Choroid plexus epithelial cell (primary cell): ENCODE data around the gene DRC7.

ENCODE experiments used
- DNase-seq: peaks from one replicate; pipeline ENCODE4 v3.0.0-alpha.2; 2010; ENCODE audit warnings: low read depth
- H3K4me3 ChIP-seq: 2 replicates; pipeline ENCODE4 v1.5.1; 2011; ENCODE audit warnings: low read depth, mild to moderate bottlenecking, control low read depth, low read length, moderate library complexity
- CTCF ChIP-seq: conservative IDR thresholded peaks from 2 replicates; pipeline ENCODE4 v1.5.1; 2011; ENCODE audit warnings: low read depth, mild to moderate bottlenecking, control low read depth, inconsistent platforms, low read length, moderate library complexity

Gene DRC7

GRCh38 chr16:57752203-57752580, 57.6 kb downstream of the DRC7 start:
- DNase-seq: no peak

GRCh38 chr16:57752581-57753447, 58.2 kb downstream of the DRC7 start:
- no peak overlapping the region for H3K4me3 ChIP-seq
- DNase-seq: no peak
- no peak for TF ChIP-seq CTCF

More at GRCh38 chr16:57752203-57752580, 57.6 kb downstream of the DRC7 start:
- TF ChIP-seq CTCF: no peak
- H3K4me3 ChIP-seq: no peak overlapping the region

DNA sequence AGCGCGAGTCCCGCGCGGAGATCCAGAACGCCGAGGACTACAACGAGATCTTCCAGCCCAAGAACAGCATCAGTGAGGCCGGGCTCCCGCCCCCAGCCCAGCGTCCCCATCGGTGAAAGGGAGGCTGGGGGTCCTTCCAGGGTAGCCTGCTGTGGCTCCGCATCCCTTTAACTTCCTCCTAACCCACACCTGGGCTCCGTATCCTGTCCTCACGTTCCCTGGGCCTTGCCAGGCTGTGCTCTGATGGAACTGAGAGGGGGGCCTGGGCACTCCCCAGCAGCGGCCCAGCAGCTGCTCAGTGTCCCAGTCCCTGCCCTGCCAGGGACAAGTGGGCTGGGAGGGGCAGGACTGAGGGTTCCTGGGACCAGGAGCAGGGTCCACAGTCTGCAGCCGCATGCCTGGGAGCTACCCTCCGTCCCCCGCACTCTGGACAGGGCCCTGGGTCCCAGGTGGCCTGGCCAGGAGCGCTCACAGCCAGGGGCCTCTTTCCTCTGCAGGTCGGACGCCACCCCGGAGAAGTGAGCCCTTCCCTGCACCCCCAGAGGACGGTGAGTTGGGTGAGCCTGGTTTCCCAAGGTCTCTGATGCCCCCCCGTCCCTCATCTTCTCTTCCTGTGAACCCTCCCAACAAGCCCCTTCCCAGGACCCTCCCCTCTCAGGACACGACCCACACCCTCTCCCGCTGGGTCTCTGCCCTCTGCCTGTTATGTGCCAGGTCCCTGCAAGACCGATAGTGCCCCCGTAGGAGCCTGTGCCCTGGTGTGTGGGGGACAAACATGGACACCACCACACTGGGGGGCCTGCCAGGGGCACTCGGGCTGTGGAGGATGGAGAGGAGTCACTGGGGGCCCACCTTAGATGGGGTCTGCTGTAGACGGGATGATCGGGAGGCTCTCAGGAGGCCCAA, 59.1 kb downstream of the DRC7 start:
- no peak for DNase-seq
- no peak for TF ChIP-seq CTCF
- H3K4me3 ChIP-seq: no peak overlapping the region

GRCh38 chr16:57754354-57755060, 59.9 kb downstream of the DRC7 start:
- no peak for DNase-seq
- TF ChIP-seq CTCF: no peak
- no peak overlapping the region for H3K4me3 ChIP-seq

GRCh38 chr16:57755061-57755684, 60.6 kb downstream of the DRC7 start:
- no peak for DNase-seq
- no peak overlapping the region for H3K4me3 ChIP-seq
- no peak for TF ChIP-seq CTCF

DNA sequence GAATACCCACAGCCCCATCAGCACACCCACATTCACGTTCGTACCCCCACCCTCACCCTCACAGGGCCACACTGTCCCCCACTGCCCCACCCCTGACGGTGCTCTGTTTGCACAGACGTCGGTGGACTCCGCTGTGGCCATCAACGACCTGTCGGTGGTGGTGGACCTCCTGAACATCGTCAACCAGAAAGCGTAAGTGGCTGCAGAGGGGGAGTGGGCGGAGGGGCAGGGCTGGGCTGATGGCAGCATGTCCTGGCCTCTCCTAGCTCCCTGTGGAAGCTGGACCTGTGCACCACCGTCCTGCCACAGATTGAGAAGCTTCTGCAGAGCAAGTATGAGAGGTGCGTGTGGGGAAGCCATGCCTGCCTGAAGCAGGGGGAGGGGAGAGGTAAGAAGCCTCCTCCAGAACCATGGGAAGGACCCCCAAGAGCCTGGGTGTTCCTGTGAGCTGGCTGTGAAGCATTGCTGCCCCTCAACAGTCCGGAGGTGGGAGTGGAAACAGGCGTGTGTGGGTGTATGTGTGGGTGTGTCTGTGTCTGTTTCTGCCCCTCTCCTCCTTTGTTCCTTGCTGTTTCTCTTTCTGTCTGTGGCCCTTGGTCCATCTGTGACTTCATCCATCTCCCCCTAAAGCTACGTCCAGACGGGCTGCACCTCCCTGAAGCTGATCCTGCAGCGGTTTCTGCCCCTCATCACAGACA, 61.3 kb downstream of the DRC7 start:
- DNase-seq: no peak
- no peak for TF ChIP-seq CTCF
- H3K4me3 ChIP-seq: no peak overlapping the region
